ENCODE data around the gene INTS12.

DNA sequence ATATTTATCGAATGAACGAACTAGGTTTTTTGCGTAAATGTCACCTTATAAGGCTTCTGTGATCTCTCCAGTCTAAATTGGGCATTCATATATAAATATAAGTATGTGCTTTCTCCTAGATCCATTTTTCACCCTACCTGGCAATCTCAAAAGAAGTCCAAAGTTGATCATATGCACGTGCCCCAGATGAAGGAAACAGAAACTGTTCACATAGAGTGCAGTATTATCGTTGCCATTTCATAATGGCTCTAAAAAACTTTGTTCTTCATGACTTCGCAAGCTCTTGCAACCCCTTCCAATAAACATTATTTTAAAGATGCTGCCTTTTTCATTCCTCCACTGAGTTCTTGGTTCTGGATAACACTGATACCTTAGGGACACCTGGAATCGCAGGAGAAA lies 708 bp downstream of the INTS12 start:
- no peak for TF ChIP-seq POLR2A (IDR thresholded peaks at IDR 0.05)
- TF ChIP-seq, protein P1, sequence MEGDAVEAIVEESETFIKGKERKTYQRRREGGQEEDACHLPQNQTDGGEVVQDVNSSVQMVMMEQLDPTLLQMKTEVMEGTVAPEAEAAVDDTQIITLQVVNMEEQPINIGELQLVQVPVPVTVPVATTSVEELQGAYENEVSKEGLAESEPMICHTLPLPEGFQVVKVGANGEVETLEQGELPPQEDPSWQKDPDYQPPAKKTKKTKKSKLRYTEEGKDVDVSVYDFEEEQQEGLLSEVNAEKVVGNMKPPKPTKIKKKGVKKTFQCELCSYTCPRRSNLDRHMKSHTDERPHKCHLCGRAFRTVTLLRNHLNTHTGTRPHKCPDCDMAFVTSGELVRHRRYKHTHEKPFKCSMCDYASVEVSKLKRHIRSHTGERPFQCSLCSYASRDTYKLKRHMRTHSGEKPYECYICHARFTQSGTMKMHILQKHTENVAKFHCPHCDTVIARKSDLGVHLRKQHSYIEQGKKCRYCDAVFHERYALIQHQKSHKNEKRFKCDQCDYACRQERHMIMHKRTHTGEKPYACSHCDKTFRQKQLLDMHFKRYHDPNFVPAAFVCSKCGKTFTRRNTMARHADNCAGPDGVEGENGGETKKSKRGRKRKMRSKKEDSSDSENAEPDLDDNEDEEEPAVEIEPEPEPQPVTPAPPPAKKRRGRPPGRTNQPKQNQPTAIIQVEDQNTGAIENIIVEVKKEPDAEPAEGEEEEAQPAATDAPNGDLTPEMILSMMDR (IDR thresholded peaks at IDR 0.05 in 4 of 5, conservative IDR thresholded peaks at IDR 0.05 in 1 of 5): no peak
